T-cell (primary cell): Measurements from ENCODE around the gene RAB26. TPM values are rescaled to one million over a fixed set of nuclear protein-coding genes. Genes with fewer than 3 reads are reported as not detected.

ENCODE experiments used
- ATAC-seq, 4 experiments: fragments of 200-7000 bp in 3 of 4; fragments of 150-1000 bp in 1 of 4; cut with Tn5 transposase; replicated peaks in 1 of 4; 1 replicate in 3 of 4; 2 replicates in 1 of 4; pipeline ENCODE4 v1.10.0; 2021; ENCODE audit warnings: moderate library complexity in 3 of 4, mild to moderate bottlenecking in 2 of 4, moderate number of reproducible peaks in 1 of 4
- CTCF ChIA-PET, 2 donors: fragments of 300-600 bp; sonication (Branson Sonifier 250); formaldehyde crosslinking; loops; one replicate each; lab custom pipeline; 2022; ENCODE audit warnings: antibody characterized with exemption in 2 of 2; lab: Charles Lee
- POLR2A ChIA-PET, 2 donors: fragments of 300-600 bp; sonication (Branson Sonifier 250); formaldehyde crosslinking; loops; one replicate each; lab custom pipeline; 2022; ENCODE audit warnings: antibody characterized with exemption in 2 of 2; lab: Charles Lee
- DNase-seq, 35 experiments: peaks; one replicate each; pipeline versions ENCODE4 v3.0.0 to v3.0.0-alpha.2; 2013 to 2023
- H3K27ac ChIP-seq: one replicate; pipeline ENCODE4 v1.5.1; 2013; ENCODE audit warnings: low read length
- H3K27me3 ChIP-seq, 2 experiments: replicated peaks in 1 of 2; 1 replicate in 1 of 2; 2 replicates in 1 of 2; pipeline versions ENCODE4 v1.6.1 to v1.7.0; 2013; ENCODE audit warnings: low read length in 1 of 2, mixed read lengths in 1 of 2; ENCODE audit not compliant: control insufficient read depth in 2 of 2, insufficient read depth in 2 of 2; ENCODE audit errors: extremely low read depth in 1 of 2
- H3K36me3 ChIP-seq, 2 donors: 1 replicate in 1 of 2; 2 replicates in 1 of 2; pipeline versions ENCODE4 v1.6.1 to v1.7.0; 2013; ENCODE audit warnings: low read length in 1 of 2; ENCODE audit not compliant: control insufficient read depth in 2 of 2, insufficient read depth in 1 of 2; ENCODE audit errors: extremely low read depth in 1 of 2
- H3K4me1 ChIP-seq, 2 experiments: 1 replicate in 1 of 2; 2 replicates in 1 of 2; pipeline versions ENCODE4 v1.6.1 to v1.7.0; 2013; ENCODE audit warnings: low read length in 2 of 2, mixed read lengths in 1 of 2; ENCODE audit not compliant: insufficient read depth in 2 of 2, control insufficient read depth in 1 of 2; ENCODE audit errors: extremely low read depth in 1 of 2
- H3K4me3 ChIP-seq, 2 donors: 1 replicate in 1 of 2; 2 replicates in 1 of 2; pipeline versions ENCODE4 v1.5.1 to v1.7.0; 2013; ENCODE audit warnings: mild to moderate bottlenecking in 2 of 2, low read length in 1 of 2, moderate library complexity in 1 of 2; ENCODE audit not compliant: control insufficient read depth in 1 of 2; ENCODE audit errors: extremely low read depth in 1 of 2
- H3K9me3 ChIP-seq: 2 replicates; pipeline ENCODE4 v1.7.0; 2013
- H3K27ac Mint-ChIP-seq, 2 donors: one replicate each; pipeline ENCODE4 v1.8.0; 2020 to 2021; ENCODE audit warnings: mild to moderate bottlenecking in 2 of 2, mixed read lengths in 2 of 2
- H3K27me3 Mint-ChIP-seq, 2 donors: one replicate each; pipeline ENCODE4 v1.8.0; 2021 to 2022; ENCODE audit warnings: mixed read lengths in 2 of 2
- H3K36me3 Mint-ChIP-seq: one replicate; pipeline ENCODE4 v1.8.0; 2021; ENCODE audit warnings: mixed read lengths
- H3K4me1 Mint-ChIP-seq, 3 donors: one replicate each; pipeline ENCODE4 v1.8.0; 2020 to 2022; ENCODE audit warnings: mixed read lengths in 3 of 3, mild to moderate bottlenecking in 1 of 3
- H3K4me3 Mint-ChIP-seq, 3 donors: one replicate each; pipeline ENCODE4 v1.8.0; 2020 to 2022; ENCODE audit warnings: mild to moderate bottlenecking in 3 of 3, mixed read lengths in 3 of 3, moderate library complexity in 3 of 3
- H3K9me3 Mint-ChIP-seq, 3 donors: one replicate each; pipeline ENCODE4 v1.8.0; 2020 to 2022; ENCODE audit warnings: mixed read lengths in 3 of 3
- WGBS: methylation state at CpG from one replicate; pipeline ENCODE4 v1.1.5; 2013; ENCODE audit warnings: missing lambda C conversion rate; ENCODE audit not compliant: insufficient coverage; 5-methylcytosine and 5-hydroxymethylcytosine counted together
- total RNA-seq, 35 experiments: library from RNA in 6 of 35; stranded (reverse) in 6 of 35; fragments of 120-200 nt in 1 of 35; gene quantifications; one replicate each; pipeline versions ENCODE4 v1.2.1 to v1.2.4 and lab custom pipeline; 2013 to 2026

Gene RAB26
- total RNA-seq, 5 donors from 2014 or later (not counting 1 experiment from before 2014, with no cell fraction given): 0.19 to 0.66 TPM; not detected in 3

DNA sequence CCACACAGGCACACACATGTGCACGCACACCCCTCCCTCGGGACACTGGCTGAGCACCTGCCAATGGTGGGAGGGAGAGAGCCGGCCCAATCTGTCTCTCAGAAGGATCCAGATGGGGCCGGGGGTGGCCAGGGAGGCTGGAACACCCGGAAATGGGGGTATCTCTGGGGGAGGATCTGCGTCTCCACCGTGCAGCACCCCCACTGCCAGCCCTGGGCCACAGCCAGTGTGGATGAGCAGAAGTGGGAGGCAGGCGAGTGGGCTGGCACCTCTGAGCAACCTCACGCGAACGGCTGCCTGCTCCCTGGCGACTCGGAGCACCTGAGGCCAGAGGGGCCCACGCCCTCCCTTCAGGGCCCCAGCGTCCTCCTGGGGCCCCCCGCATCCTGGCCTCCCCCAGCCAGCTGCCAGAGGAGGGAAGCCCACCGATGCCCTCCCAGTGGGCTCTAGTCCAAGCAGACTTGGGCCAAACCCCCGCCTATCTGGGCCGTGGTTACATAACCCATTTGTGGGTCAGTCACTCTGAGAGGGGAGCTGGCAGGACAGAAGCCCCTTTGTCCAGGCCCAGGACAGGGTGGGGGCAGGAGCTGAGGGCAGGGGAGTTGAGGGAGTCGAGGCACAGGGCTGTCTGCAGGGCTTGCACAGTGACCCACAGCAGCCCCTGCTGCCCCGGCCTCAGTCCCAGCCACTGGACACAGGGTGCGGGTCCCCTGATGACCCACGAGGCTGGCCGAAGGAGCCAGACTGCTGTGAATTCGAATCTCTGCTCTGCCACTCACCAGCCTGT is 42.4 kb downstream of the RAB26 start:
- H3K27me3 Mint-ChIP-seq: peaks cover 5 to 9% of the 10 kb centered on the region in 2 donors
- 81% methylated on average over 20 of the region's 25 CpGs for WGBS
- Histone ChIP-seq H3K36me3 (no peaks in the 10 kb centered on the region), H3K4me3 (no peak overlapping the region), H3K27ac (no peak overlapping the region), H3K9me3 (no peaks in the 10 kb centered on the region), H3K4me1 (peaks cover 0 to 10% of the 10 kb centered on the region in 2 experiments), H3K27me3 (peaks cover 0 to 30% of the 10 kb centered on the region in 2 experiments)
- H3K9me3 Mint-ChIP-seq: no peaks in the 10 kb centered on the region
- DNase-seq (no peak), ATAC-seq (no peak)
- no peak overlapping the region for H3K27ac Mint-ChIP-seq
- no peak overlapping the region for H3K4me3 Mint-ChIP-seq
- ChIA-PET POLR2A (interaction anchor here in 1 of 2 donors (0.7 kb wide), 1 partner anchor 250 kb away, joined by 5 read pairs; no protein-coding TSS in a partner anchor), CTCF (no interaction called here)
- no peaks in the 10 kb centered on the region for H3K36me3 Mint-ChIP-seq
- peaks cover 0 to 8% (median 4%) of the 10 kb centered on the region in 3 donors for H3K4me1 Mint-ChIP-seq

DNA sequence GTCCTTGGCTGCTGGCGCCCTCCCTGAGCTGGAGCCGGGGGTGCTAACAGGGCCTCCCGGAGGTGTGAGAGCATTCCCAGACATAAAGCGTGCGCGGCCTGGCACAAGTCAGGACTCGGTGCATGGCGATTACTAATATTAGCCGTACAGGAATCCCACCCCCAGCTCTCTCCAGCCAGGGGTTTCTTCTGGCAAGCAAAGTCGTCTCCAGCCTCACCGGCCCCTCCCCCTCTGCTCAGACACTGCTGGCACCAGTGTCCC is 43.0 kb downstream of the RAB26 start:
- Histone ChIP-seq H3K4me3 (no peak overlapping the region), H3K27ac (no peak overlapping the region), H3K27me3 (peaks cover 0 to 31% of the 10 kb centered on the region in 2 experiments), H3K9me3 (no peaks in the 10 kb centered on the region), H3K36me3 (no peaks in the 10 kb centered on the region), H3K4me1 (peaks cover 0 to 12% of the 10 kb centered on the region in 2 experiments)
- peaks cover 5 to 9% of the 10 kb centered on the region in 2 donors for H3K27me3 Mint-ChIP-seq
- ChIA-PET POLR2A (no interaction called here), CTCF (no interaction called here)
- peaks cover 0 to 8% (median 4%) of the 10 kb centered on the region in 3 donors for H3K4me1 Mint-ChIP-seq
- H3K9me3 Mint-ChIP-seq: no peaks in the 10 kb centered on the region
- no peak overlapping the region for H3K27ac Mint-ChIP-seq
- H3K4me3 Mint-ChIP-seq: no peak overlapping the region
- DNase-seq (no peak), ATAC-seq (no peak)
- WGBS: 87% methylated on average over 11 of the region's 11 CpGs
- no peaks in the 10 kb centered on the region for H3K36me3 Mint-ChIP-seq

DNA sequence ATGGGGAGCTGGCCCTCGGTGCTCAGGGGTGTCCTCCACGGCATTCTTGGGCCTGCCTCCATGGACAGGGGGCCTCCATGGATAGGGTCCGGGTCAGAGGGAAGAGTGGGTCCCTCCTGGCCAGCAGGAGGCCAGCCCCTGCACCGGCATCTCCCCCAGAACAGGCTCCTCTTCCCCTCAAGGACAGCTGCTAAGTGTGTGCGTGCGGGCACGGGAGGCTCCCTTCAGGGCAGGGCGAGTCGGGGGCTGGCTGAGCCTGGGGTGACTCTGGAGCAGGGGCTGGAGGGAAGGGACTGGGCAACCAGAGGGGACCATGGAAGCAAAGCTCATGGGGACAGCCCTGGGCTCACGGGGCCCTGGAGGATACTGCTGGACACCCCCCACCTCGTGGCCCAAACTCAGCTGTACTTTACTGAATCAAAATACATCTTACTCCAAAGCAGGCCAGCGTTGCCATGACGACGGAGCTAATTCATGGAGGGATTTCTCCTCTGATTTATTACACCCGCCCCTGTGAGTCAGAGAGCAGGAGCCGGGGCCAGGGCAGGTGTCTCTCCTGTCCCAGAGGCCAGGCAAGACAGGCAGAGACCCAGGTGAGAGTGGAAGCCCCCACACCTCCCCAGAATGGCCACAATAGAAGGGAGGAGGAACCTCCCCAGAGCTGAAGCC is 45.9 kb downstream of the RAB26 start:
- H3K36me3 Mint-ChIP-seq: no peaks in the 10 kb centered on the region
- Histone ChIP-seq H3K4me3 (no peak overlapping the region), H3K27ac (no peak overlapping the region), H3K4me1 (peaks cover 0 to 18% of the 10 kb centered on the region in 2 experiments), H3K36me3 (no peaks in the 10 kb centered on the region), H3K9me3 (no peaks in the 10 kb centered on the region), H3K27me3 (peaks cover 3 to 50% of the 10 kb centered on the region in 2 experiments)
- ATAC-seq: peak in 1 of 4 experiments; percentile 11
- no peak overlapping the region for H3K27ac Mint-ChIP-seq
- H3K4me1 Mint-ChIP-seq: peaks cover 0 to 8% (median 4%) of the 10 kb centered on the region in 3 donors
- peak in 1 of 35 experiments; percentile 22 for DNase-seq
- 54% methylated on average over 4 of the region's 16 CpGs for WGBS
- POLR2A ChIA-PET: interaction anchor here in 1 of 2 donors (1.1 kb wide), 1 partner anchor 307 kb away, joined by 3 read pairs; no protein-coding TSS in a partner anchor
- peaks cover 11 to 29% of the 10 kb centered on the region in 2 donors for H3K27me3 Mint-ChIP-seq
- H3K9me3 Mint-ChIP-seq: no peaks in the 10 kb centered on the region
- CTCF ChIA-PET: interaction anchor here in 1 of 2 donors (0.9 to 1.1 kb wide), 2 partner anchors 64 to 307 kb away, joined by 3 to 5 read pairs; no protein-coding TSS in a partner anchor
- H3K4me3 Mint-ChIP-seq: peak overlapping the region in 1 of 3 donors; percentile 61

DNA sequence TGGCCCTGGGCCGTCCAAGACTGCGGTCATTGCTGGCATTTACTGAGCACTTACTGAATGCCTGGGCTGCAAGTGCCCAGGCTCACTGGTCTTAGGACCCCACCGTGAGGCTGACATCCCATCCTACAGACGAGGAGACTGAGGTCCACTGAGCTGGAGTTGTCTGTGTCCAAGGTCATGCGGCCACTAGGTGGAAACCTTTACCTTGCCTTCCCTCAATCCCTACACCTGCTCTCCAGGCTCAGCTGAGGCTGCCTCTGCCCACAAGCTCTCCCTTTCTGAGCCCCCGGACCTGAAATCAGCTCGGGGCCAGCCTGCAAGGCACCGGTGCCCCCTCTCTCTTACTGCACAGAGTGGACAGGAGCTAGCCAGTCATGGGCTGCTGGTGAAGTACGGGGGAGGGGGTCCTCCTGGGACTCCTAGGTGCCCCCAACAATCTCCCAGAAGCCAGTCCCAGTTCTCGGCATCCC is 46.5 kb downstream of the RAB26 start:
- Histone ChIP-seq H3K27ac (no peak overlapping the region), H3K9me3 (no peaks in the 10 kb centered on the region), H3K4me3 (no peak overlapping the region), H3K27me3 (peaks cover 3 to 56% of the 10 kb centered on the region in 2 experiments), H3K4me1 (peaks cover 0 to 18% of the 10 kb centered on the region in 2 experiments), H3K36me3 (no peaks in the 10 kb centered on the region)
- Mint-ChIP-seq H3K36me3 (no peaks in the 10 kb centered on the region), H3K4me1 (peaks cover 0 to 8% (median 4%) of the 10 kb centered on the region in 3 donors), H3K27me3 (peaks cover 11 to 29% of the 10 kb centered on the region in 2 donors), H3K27ac (no peak overlapping the region), H3K9me3 (no peaks in the 10 kb centered on the region), H3K4me3 (peak overlapping the region; percentile 7 to 61 (median 43))
- ChIA-PET POLR2A (interaction anchor here in 1 of 2 donors (1.1 kb wide), 1 partner anchor 306 kb away, joined by 3 read pairs; no protein-coding TSS in a partner anchor), CTCF (interaction anchor here in 1 of 2 donors (0.5 to 1.1 kb wide), 3 partner anchors 60 to 306 kb away, joined by 3 to 7 read pairs (median 5); no protein-coding TSS in a partner anchor)
- WGBS: 40% methylated on average over 5 of the region's 10 CpGs
- DNase-seq (peak in 30 of 35 experiments; percentile 16 to 78 (median 42)), ATAC-seq (peak; percentile 69 to 80 (median 78))

DNA sequence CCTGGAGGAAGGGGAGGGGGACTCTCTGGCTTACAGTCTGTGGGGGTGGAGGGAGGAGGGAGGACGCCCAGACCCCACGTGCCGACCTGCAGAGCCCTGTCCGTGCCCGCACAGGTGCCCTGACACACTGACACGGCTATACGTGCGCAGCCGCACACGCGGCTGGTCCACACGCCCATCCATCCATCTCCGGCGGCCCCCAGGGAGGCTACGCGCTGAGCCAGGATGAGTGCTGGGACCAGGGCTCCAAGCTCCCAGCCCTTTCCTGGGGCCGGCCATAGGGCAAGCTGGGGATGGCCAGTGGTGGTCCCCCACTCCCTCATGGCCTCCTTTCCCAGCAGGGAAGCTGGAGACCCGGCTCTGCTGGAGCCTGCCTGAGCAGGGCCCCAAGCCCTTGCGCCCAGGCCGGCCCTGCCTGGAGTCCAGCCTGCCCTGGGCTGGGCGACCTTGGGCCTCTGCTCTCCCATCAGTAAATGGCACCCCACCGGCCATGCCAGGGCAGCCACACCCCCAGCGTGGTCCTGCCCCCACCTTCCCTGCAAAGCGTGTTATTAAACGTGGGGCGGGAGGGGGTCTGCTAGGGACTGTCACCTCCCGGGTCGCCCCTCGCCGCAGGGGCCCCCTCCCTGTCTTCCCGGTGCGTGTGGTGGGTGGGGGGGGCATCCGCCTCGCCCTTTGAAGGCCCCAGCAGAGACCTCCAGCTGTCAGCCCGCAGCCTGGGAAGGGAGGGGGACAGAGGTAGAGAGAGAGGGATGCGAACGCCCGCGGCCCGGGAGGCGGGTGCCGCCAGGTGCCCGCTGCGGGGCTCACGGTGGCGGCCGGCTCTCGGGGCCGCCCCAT is 47.1 kb downstream of the RAB26 start:
- H3K4me3 Mint-ChIP-seq: peak overlapping the region in 2 of 3 donors; percentile 37 to 61
- no peaks in the 10 kb centered on the region for H3K36me3 Mint-ChIP-seq
- H3K27me3 ChIP-seq: peaks cover 3 to 58% of the 10 kb centered on the region in 2 experiments
- WGBS: 3% methylated on average over 36 of the region's 49 CpGs
- no peaks in the 10 kb centered on the region for H3K9me3 ChIP-seq
- H3K4me1 ChIP-seq: peaks cover 0 to 18% of the 10 kb centered on the region in 2 experiments
- H3K27me3 Mint-ChIP-seq: peaks cover 11 to 35% of the 10 kb centered on the region in 2 donors
- H3K4me3 ChIP-seq: peak overlapping the region in 1 of 2 donors; percentile 29
- ATAC-seq (peak; percentile 13 to 39 (median 29)), DNase-seq (peak in 2 of 35 experiments; percentile 12 to 19)
- no peak overlapping the region for H3K27ac ChIP-seq
- H3K4me1 Mint-ChIP-seq: peaks cover 0 to 8% (median 4%) of the 10 kb centered on the region in 3 donors
- ChIA-PET CTCF (interaction anchor here in 1 of 2 donors (0.5 to 1.1 kb wide), 2 partner anchors 59 to 306 kb away, joined by 5 to 7 read pairs; no protein-coding TSS in a partner anchor), POLR2A (interaction anchor here (0.6 to 1.1 kb wide), 2 partner anchors 221 to 306 kb away, joined by 3 read pairs; no protein-coding TSS in a partner anchor)
- no peaks in the 10 kb centered on the region for H3K36me3 ChIP-seq
- H3K27ac Mint-ChIP-seq: no peak overlapping the region
- no peaks in the 10 kb centered on the region for H3K9me3 Mint-ChIP-seq
